Ishikawa (cell line): Measurements from ENCODE around the gene GPD1L.

Experiments used
- CEBPB ChIP-seq: IDR thresholded peaks from 2 replicates; pipeline ENCODE4 v1.6.1; 2012
- EGR1 ChIP-seq: IDR thresholded peaks from 2 replicates; pipeline ENCODE4 v1.6.1; 2012
- EP300 ChIP-seq: IDR thresholded peaks from 2 replicates; pipeline ENCODE4 v1.6.1; 2012; ENCODE audit warnings: borderline replicate concordance
- FOXM1 ChIP-seq: IDR thresholded peaks from 2 replicates; pipeline ENCODE4 v1.6.1; 2012; ENCODE audit warnings: low read depth, borderline replicate concordance
- MAX ChIP-seq: IDR thresholded peaks from 2 replicates; pipeline ENCODE4 v1.6.1; 2012
- NFIC ChIP-seq: IDR thresholded peaks from 2 replicates; pipeline ENCODE4 v1.6.1; 2012
- RAD21 ChIP-seq: IDR thresholded peaks from 2 replicates; pipeline ENCODE4 v1.6.1; 2012; ENCODE audit warnings: low read depth
- REST ChIP-seq: IDR thresholded peaks from 2 replicates; pipeline ENCODE4 v1.6.1; 2012; ENCODE audit warnings: low read depth, mild to moderate bottlenecking
- TAF1 ChIP-seq: IDR thresholded peaks from 2 replicates; pipeline ENCODE4 v1.6.1; 2012; ENCODE audit warnings: low read depth, mild to moderate bottlenecking
- TCF12 ChIP-seq: IDR thresholded peaks from 2 replicates; pipeline ENCODE4 v1.6.1; 2012; ENCODE audit warnings: low read depth
- TEAD4 ChIP-seq: IDR thresholded peaks from 2 replicates; pipeline ENCODE4 v1.6.1; 2012
- USF1 ChIP-seq: IDR thresholded peaks from 2 replicates; pipeline ENCODE4 v1.6.1; 2012
- YY1 ChIP-seq: IDR thresholded peaks from 2 replicates; pipeline ENCODE4 v1.6.1; 2012; ENCODE audit warnings: low read depth
- ZBTB7A ChIP-seq: IDR thresholded peaks from 2 replicates; pipeline ENCODE4 v1.6.1; 2012; ENCODE audit warnings: low read depth

Gene GPD1L

GRCh38 chr3:32089476-32089875 is 16.9 kb upstream of the GPD1L start:
- TF ChIP-seq TEAD4 (no peak), REST (no peak), TAF1 (no peak), CEBPB (no peak), USF1 (no peak), RAD21 (no peak), ZBTB7A (no peak), TCF12 (no peak), EP300 (no peak), NFIC (no peak)

GRCh38 chr3:32093204-32093603 is 13.2 kb upstream of the GPD1L start:
- TF ChIP-seq FOXM1 (no peak), RAD21 (no peak), TEAD4 (no peak), NFIC (no peak), ZBTB7A (no peak), USF1 (no peak)

GRCh38 chr3:32095431-32095830 is 11.0 kb upstream of the GPD1L start:
- TF ChIP-seq EGR1 (no peak), MAX (no peak), REST (no peak), ZBTB7A (no peak), TCF12 (no peak), RAD21 (no peak), CEBPB (no peak), NFIC (no peak), TEAD4 (no peak)

- TF ChIP-seq EGR1: no peak
- no peak for TF ChIP-seq TAF1
- no peak for TF ChIP-seq TEAD4
- TF ChIP-seq RAD21: no peak
- TF ChIP-seq REST: no peak
- TF ChIP-seq NFIC: no peak
- TF ChIP-seq ZBTB7A: no peak
These were observed 8.7 kb upstream of the GPD1L start for GRCh38 chr3:32097768-32098167.

- TF ChIP-seq NFIC: no peak
- no peak for TF ChIP-seq TCF12
- TF ChIP-seq TEAD4: no peak
- TF ChIP-seq ZBTB7A: no peak
- TF ChIP-seq CEBPB: no peak
- TF ChIP-seq YY1: no peak
- TF ChIP-seq USF1: no peak
- no peak for TF ChIP-seq FOXM1
- TF ChIP-seq TAF1: no peak
These were observed 7.9 kb upstream of the GPD1L start for GRCh38 chr3:32098528-32098927.
